ENCODE results near the gene DESI2. TPM values are rescaled to one million over a fixed set of nuclear protein-coding genes. Genes with fewer than 3 reads are reported as not detected.
"Not testable (repeated sequence)": the region's sequence is repeated elsewhere in the genome, so short reads cannot be mapped to it uniquely, and the experiment has no call there.

DESI2 gene
- total RNA-seq, 2 experiments from 2014 or later, result 30.4 to 31.1 TPM

GRCh38 chr1:244674446-244674845 is 21.5 kb downstream of the DESI2 start:
- H3K27ac Mint-ChIP-seq, result no peak overlapping the region
- ChIA-PET POLR2A (no interaction called here), CTCF (interaction anchor here (1.1 kb wide), 1 partner anchor 17 kb away, joined by 3 read pairs; no protein-coding TSS in a partner anchor)
- intact Hi-C loops (cut with micrococcal nuclease), result no loop called here
- no peaks in the 10 kb centered on the region for H3K9me3 Mint-ChIP-seq
- no peak overlapping the region for H3K4me3 Mint-ChIP-seq
- TF ChIP-seq CTCF (IDR thresholded peaks at IDR 0.05), result no peak
- peaks cover 24% of the 10 kb centered on the region for H3K4me1 Mint-ChIP-seq (ENCODE audit: low read depth)
- H3K36me3 Mint-ChIP-seq (ENCODE audit: low read depth), result peaks cover 36% of the 10 kb centered on the region
- H3K27me3 Mint-ChIP-seq, result no peaks in the 10 kb centered on the region
- DNase-seq (no peak), ATAC-seq (no peak)

DNA sequence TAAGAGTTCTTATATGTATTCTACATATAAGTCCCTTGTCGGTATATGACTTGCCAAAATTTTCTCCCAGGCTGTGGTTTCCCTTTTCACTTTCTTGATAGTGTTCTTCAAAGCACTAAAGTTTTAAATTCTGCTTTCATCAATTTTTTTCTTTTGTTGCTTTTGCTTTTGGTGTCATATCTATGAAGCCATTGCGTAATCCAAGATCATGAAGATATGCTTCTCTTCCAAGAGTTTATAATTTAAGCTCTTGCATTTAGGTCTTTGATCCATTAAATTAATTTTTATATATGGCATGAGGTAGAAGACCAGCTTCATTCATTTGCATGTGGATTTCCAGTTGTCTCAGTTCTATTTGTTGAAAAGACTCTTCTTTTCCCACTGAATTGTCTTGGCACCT is 22.2 kb downstream of the DESI2 start:
- H3K4me1 Mint-ChIP-seq (ENCODE audit: low read depth), result peaks cover 27% of the 10 kb centered on the region
- peaks cover 37% of the 10 kb centered on the region for H3K36me3 Mint-ChIP-seq (ENCODE audit: low read depth)
- ATAC-seq (no peak), DNase-seq (no peak)
- no peak overlapping the region for H3K4me3 Mint-ChIP-seq
- no peak for TF ChIP-seq CTCF (IDR thresholded peaks at IDR 0.05)
- no peak overlapping the region for H3K27ac Mint-ChIP-seq
- H3K27me3 Mint-ChIP-seq, result no peaks in the 10 kb centered on the region
- ChIA-PET CTCF (interaction anchor here (1.1 kb wide), 1 partner anchor 16 kb away, joined by 3 read pairs; no protein-coding TSS in a partner anchor), POLR2A (no interaction called here)
- intact Hi-C loops (cut with micrococcal nuclease), result no loop called here
- no peaks in the 10 kb centered on the region for H3K9me3 Mint-ChIP-seq

DNA sequence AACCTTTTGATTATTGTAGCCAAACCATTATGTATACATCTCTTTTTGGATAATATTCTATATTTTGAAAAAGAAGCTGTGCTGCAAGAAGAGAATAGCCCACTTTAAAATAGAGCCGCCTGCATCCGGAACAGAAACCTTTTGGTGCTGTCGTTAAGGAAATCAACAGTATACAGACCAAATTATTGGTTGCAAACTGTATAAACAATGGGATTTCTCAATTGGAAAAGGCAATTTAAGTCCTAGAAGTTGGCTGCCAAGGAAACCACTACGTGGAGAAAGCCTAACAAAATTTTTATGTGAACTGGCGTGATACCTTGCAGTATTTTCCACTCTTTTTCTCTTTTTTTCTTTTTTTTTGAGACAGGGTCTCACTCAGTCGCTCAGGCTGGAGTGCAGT is 25.8 kb downstream of the DESI2 start:
- H3K27ac Mint-ChIP-seq, result no peak overlapping the region
- H3K4me3 Mint-ChIP-seq, result no peak overlapping the region
- peaks cover 40% of the 10 kb centered on the region for H3K36me3 Mint-ChIP-seq (ENCODE audit: low read depth)
- CTCF ChIA-PET, result no interaction called here
- H3K9me3 Mint-ChIP-seq, result no peaks in the 10 kb centered on the region
- no peak for TF ChIP-seq CTCF (IDR thresholded peaks at IDR 0.05)
- no peak for ATAC-seq
- intact Hi-C loops (cut with micrococcal nuclease), result no loop called here
- POLR2A ChIA-PET, result no interaction called here
- DNase-seq, result no peak
- H3K27me3 Mint-ChIP-seq, result no peaks in the 10 kb centered on the region
- H3K4me1 Mint-ChIP-seq (ENCODE audit: low read depth), result peaks cover 34% of the 10 kb centered on the region

GRCh38 chr1:244680667-244681066 is 27.7 kb downstream of the DESI2 start:
- Mint-ChIP-seq H3K4me1 (ENCODE audit: low read depth) (peaks cover 30% of the 10 kb centered on the region), H3K9me3 (no peaks in the 10 kb centered on the region), H3K27me3 (no peaks in the 10 kb centered on the region), H3K27ac (no peak overlapping the region), H3K36me3 (ENCODE audit: low read depth) (peaks cover 27% of the 10 kb centered on the region), H3K4me3 (no peak overlapping the region)
- intact Hi-C loops (cut with micrococcal nuclease), result no loop called here
- TF ChIP-seq CTCF (IDR thresholded peaks at IDR 0.05), result no peak
- DNase-seq (no peak), ATAC-seq (no peak)
- POLR2A ChIA-PET, result no interaction called here
- CTCF ChIA-PET, result no interaction called here

GRCh38 chr1:244682087-244682486 is 29.2 kb downstream of the DESI2 start:
- DNase-seq; POLR2A ChIA-PET; H3K4me3 Mint-ChIP-seq; intact Hi-C loops (cut with micrococcal nuclease); ATAC-seq; H3K27me3 Mint-ChIP-seq; H3K27ac Mint-ChIP-seq; H3K9me3 Mint-ChIP-seq: not testable (repeated sequence)
- CTCF ChIA-PET, result interaction anchor here (1.0 kb wide), 1 partner anchor 16 kb away, joined by 3 read pairs; no protein-coding TSS in a partner anchor
- Mint-ChIP-seq H3K36me3 (ENCODE audit: low read depth) (peaks cover 28% of the 10 kb centered on the region), H3K4me1 (ENCODE audit: low read depth) (peaks cover 27% of the 10 kb centered on the region)

DNA sequence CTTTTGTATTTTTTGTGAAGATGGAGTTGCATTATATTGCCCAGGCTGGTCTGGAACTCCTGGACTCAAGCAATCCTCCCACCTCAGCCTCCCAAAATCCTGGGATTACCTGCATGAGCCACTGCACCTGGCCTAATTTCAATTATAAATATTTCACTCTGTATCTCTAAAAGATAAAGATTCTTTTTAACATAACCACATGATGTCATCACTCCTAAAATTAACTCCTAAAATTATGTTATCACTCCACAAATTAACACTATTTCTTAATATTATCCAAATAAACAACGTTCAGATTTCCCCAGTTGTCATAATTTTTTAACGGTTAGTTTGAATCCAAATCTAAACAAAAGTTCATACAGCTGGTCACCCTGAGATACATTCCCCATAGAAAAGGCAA is 43.0 kb downstream of the DESI2 start:
- no peak for DNase-seq
- H3K36me3 Mint-ChIP-seq (ENCODE audit: low read depth), result peaks cover 58% of the 10 kb centered on the region
- no peaks in the 10 kb centered on the region for H3K27me3 Mint-ChIP-seq
- no peak overlapping the region for H3K27ac Mint-ChIP-seq
- intact Hi-C loops (cut with micrococcal nuclease), result no loop called here
- no peaks in the 10 kb centered on the region for H3K4me1 Mint-ChIP-seq (ENCODE audit: low read depth)
- peaks cover 5% of the 10 kb centered on the region for H3K9me3 Mint-ChIP-seq
- no peak for ATAC-seq
- no peak overlapping the region for H3K4me3 Mint-ChIP-seq
- TF ChIP-seq CTCF (IDR thresholded peaks at IDR 0.05), result no peak
- ChIA-PET POLR2A (no interaction called here), CTCF (no interaction called here)

Data from activated CD8-positive, alpha-beta T cell treated with anti-CD3 and anti-CD28 coated beads for 36 hours (primary cell).